Neural progenitor cell (in vitro differentiated cells): ENCODE data around the gene GGTLC2.

Experiments
- CTCF ChIP-seq: fragments of 200-600 bp; sonication (generic); IDR thresholded peaks from 2 replicates; pipeline ENCODE4 v1.5.1; 2017; ENCODE audit warnings: antibody characterized with exemption, mild to moderate bottlenecking
- EZH2 ChIP-seq: fragments of 200-600 bp; sonication (generic); IDR thresholded peaks from 2 replicates; pipeline ENCODE4 v1.6.1; 2017; ENCODE audit warnings: antibody characterized with exemption, mild to moderate bottlenecking, moderate library complexity

- TF ChIP-seq CTCF: no peak
- TF ChIP-seq EZH2: no peak
These were observed 51.7 kb downstream of the GGTLC2 start for GRCh38 chr22:22696104-22696503.
